ENCODE results near the gene MTARC1.

Gene MTARC1

DNA sequence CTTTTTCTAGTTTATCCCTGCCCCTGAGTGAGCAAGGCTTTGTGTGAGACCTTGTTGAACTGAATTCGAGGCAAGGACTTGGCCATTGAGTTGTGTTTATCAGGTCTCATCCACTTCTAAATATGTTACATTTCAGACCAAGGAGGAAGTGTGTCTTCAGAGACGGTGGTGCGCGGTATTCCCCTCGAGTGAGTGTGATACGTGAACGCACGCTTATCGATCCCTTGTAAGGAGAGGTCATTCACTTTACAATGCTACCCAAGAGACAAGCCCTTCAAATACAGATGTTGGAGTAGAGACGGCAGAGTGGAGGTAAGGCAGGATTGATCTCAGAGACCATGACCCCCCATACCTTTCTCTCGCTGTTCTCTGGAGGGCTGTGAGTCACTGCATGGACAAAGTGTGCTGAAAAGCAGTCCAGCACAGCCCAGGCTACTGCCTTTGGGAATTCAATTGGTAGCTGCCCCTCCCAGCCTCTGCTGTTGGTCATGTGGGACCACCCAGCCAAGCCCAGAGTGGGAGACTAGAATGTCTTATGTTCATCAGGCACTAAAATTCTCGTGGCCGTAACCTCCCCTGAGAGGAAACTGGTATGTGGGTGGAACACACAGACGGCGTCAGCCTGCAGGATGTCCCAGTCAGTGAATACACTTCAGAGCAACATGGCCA is 16.3 kb upstream of the MTARC1 start:
- no peak for DNase-seq (ENCODE audit: low read depth)

DNA sequence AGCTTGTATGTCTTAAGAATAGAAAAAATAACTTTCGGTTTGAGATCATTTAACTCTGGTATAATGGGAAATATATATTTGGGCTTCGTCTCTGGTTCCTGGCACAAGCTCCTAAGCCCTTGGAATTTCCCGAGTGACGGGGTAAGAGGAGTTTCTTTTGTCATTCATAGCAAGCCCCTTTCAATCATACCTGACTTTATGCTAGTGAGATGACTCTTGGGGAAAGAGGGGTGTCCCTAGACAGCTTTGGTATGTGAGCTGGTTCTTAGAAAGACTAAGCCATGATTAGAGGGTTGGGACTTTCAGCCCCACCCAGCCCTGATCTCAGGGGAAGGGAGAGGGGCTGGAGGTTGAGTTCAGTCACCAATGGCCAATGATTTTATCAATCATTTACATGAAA is 13.9 kb upstream of the MTARC1 start:
- no peak for DNase-seq (ENCODE audit: low read depth)

DNA sequence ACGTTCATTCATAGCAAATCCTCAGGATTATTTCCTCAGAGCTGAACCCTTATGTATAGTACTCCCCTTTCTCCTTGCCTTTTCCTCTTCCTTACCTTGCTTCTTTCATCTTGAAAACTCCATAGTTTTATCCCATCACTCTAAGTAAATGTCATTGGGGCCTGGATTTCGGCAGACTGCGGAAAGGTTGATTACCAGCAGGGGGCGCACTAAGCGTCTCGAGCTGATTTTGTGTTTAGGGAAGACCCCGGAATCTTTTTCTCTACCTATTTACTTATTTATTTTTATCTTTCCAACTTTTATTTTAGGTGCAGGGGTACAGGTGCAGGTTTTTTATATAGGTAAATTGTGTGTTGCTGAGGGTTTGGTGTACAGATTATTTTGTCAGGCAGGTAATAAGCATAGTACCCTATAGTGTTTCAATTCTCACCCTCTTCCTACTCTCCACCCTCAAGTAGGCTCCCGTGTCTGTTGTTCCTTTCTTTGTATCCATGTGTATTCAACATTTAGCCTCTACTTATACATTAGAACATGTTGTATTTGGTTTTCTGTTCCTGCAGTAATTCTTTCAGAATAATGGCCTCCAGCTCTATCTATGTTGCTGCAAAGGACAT is 11.4 kb upstream of the MTARC1 start:
- peak; percentile 46 for DNase-seq (ENCODE audit: low read depth)

DNA sequence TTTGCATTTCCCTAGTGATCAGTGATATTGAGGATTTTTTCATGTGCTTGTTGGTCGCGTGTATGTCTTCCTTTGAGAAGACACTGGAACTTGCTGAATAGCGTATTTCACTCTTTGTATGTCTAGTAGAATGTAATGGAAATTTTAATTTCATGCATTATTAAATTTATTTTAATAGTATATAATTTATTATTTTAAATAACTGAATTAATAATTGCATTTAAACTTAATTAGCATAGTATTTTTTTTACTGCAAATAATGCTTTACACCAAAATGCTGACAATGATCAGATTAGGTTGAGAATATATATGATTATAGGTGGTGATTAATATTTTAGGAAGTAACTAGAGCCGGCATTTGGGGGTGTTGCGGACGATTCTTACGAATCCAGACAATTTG is 10.5 kb upstream of the MTARC1 start:
- no peak for DNase-seq (ENCODE audit: low read depth)

DNA sequence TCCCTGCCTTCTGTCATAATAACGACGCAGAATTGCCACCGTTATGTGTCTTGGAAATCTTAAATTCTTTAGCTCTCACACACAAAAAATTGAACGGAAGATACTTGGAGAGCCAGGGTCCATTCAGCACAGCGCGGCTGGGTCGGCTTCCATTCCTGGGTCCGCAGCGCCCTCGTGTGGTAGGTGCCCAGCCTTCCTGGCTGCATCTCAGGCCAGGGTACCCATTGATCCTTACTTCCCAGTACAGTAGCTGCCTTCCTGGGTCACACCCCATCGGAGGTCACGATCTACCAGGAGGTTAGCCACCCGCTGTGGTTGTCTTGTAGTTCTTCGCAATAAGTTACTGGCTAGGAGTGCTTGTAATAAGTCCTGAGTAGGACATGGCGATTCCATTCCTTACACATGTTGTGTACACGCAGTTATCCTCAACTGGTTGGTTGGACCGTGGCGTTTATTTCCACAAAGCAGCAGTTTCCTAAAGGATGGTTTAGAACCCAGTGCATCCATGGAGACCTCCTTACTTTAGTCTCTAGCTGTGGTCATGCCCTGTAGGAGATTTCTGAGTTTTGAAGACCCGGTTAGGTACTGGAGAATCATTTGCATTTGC is 9.9 kb upstream of the MTARC1 start:
- peak; percentile 78 for DNase-seq (ENCODE audit: low read depth)

DNA sequence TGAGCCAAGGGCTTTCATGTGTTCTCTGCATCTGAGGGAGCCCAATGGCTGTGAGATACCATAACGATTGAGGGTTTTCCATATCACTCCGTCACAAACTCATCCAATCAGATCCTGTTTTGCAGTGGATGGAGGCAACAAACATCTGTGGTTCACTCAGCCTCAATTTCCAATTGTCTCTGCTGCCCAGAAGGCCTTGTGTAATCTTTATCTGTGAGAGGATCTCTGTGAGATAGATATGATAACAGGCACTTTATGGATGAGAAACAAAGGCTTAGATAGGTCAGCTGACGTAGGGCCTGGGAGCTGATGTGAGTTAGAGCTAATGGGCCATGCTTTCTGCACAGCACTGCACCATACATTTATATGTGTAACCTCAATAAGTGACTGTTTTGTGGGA is 3.3 kb upstream of the MTARC1 start:
- no peak for DNase-seq (ENCODE audit: low read depth)

DNA sequence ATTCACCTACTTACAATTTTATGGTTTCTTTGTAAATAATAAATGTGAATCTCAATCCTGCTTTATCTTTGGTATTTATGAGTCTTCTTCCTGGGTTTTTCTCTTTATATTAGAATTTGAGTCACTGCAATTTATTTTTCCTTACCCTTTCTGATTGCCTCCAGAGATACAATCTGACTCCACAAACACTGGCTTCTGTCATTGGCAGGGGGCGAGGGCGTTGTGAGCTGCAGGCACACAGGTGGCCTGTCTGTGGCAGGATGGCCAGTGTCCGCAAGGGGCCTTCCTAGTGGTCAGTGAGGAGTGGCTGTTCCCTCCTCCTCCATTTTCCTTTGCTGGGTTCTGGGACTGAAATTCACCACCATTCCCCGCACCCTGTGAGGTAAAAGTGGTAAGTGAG is 2.0 kb upstream of the MTARC1 start:
- DNase-seq (ENCODE audit: low read depth): no peak

DNA sequence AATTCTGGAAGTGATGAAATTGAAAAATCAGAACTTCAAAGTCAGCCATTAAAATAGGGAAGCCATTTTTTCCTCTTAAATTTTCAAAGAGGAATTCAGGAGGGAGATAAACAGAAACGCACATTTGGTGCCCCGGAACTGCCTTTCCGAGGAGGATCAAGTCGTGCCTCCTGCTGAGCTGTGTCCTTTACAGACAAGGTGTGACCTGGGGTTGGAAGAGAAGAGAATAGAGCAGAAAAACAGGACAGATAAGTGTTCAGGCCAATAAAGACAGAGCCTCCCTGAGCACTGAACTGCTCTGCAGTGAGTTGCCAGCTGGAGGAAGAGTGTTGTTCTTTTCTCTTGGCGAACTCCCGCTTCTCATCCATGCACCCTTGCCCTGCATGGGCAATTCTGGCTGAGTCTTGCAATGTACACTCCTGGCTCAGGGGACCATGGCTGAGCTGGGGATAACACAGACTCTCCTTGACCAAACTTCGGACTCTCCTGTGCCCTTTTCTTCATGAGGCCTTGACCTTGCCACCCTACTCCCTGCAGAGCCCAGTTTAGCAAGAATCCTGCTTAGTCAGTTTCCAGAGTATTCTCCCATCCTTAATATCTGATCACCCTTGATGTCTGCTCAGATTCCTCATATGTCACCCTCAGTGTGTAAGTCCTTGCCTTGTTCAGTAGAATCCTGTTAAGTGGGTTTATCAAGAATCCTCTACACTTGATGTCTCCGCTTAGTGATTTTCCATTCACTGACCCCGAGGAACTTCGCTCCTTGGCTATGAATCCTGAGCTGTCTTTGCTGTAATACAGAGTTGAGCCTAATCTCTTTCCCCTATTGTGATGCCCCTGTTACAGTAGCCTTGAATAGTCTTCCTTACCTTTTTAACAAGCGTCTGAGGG is 1.3 kb upstream of the MTARC1 start:
- DNase-seq (ENCODE audit: low read depth): no peak

DNA sequence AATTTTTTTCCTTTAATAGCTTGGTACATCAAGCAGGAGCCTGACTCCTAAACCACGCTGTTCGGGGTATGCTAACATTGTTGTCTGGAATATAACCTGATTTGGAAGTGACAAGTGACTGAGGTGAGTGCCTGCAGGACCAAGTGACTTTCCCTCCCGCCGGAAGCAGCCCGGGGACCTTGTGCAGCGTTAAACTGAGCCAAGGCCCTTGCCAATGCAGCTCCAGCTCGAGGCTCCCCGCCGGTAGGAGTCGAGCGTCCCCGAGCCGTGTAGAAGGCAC is 716 bp upstream of the MTARC1 start:
- DNase-seq (ENCODE audit: low read depth): no peak

DNA sequence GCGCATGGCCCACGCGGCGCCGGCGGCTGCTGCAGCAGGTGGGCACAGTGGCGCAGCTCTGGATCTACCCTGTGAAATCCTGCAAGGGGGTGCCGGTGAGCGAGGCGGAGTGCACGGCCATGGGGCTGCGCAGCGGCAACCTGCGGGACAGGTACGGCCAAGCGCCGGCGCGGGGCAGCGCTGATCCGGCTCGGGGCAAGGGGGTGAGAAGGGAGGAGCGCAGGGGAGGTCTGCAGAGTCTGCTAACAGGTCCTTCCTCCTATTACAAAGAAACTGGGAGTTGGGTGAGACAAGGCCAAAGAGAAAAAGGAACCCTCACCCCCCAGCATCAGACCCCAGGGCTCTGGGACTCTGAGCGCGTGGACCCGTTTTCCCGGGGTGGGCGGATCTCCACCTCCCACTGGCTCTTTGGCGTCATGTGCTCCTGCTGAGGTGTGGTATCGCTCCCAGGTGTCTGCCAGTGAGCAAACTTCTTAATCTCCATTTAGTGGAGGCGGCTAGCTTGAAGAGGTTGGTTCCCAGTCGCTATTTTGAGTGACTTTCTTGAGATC is 431 bp downstream of the MTARC1 start:
- DNase-seq (ENCODE audit: low read depth): peak; percentile 3

DNA sequence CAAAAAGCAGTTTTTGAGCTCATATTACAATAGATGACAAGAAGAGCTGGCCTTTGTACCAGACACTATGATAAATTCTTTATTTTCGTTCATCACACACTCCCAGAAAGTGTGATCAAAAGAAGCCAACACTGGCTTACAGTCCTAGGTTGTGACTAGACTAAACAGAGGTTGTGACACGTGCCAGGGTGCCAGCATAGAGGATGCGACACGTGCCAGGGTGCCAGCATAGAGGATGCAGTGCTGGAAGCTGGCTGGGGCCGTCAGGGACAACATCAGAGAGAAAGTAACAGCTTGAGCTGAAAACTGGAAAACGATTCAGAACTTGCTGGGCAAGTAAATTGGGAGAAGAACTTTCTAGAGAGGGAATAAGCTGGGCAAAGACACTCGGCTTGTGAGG is 2.2 kb downstream of the MTARC1 start:
- DNase-seq (ENCODE audit: low read depth): no peak

DNA sequence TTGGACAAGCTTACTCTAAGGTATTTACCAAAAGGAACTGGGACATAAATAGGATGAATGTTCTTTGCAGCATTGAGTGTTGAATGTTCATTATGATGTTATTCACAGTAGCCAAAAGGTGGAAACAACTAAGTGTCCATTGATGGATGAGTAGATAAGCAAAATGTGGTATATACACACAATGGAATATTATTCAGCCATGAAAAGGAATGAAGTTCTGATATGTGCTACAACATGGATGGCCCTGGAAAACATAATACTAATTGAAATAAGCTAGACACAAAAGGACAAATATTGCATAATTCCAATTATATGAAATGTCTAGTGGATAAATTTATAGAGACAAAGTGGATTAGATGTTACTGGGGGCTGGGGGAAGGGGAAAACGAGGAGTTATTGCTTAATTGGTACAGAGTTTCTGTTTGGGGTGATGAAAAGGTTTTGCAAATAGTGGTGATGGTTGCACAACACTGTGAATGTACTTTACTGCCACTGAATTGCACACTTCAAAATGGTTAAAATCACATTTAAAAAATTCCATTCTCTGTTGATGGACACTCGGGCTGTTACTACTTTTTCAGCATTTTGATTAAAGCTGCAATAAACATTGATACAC is 2.9 kb downstream of the MTARC1 start:
- DNase-seq (ENCODE audit: low read depth): no peak

DNA sequence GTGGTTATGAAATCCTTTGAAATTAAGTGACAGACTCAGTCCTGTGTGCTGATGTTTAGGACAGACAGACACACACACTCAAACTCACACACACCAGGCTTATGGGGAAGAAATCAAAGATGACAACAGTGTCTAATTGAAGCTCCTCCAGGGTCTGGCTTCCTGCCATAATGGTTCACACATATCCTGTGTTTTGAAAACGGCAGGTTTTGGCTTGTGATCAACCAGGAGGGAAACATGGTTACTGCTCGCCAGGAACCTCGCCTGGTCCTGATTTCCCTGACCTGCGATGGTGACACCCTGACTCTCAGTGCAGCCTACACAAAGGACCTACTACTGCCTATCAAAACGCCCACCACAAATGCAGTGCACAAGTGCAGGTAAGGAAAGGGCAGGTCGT is 4.6 kb downstream of the MTARC1 start:
- peak; percentile 20 for DNase-seq (ENCODE audit: low read depth)

DNA sequence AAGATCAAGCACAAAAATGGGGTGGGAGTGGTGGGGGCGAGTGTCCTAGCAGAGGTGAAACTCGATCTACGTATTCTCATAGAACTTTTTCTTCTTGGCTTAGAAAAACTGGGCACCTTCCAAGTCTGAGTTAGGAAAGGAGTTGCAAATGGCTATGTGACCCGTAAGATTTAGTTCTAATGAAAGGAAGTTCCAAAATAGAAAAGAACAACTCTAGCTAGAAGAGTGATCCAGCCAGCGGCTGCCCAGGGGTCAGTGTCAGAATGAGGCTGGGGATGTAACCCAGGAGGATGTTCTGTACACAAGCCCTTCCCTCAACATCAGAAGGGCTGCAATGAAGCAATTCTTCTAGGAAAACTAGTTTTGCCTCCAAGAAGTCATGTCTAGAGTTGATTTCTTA is 5.2 kb downstream of the MTARC1 start:
- DNase-seq (ENCODE audit: low read depth): no peak

DNA sequence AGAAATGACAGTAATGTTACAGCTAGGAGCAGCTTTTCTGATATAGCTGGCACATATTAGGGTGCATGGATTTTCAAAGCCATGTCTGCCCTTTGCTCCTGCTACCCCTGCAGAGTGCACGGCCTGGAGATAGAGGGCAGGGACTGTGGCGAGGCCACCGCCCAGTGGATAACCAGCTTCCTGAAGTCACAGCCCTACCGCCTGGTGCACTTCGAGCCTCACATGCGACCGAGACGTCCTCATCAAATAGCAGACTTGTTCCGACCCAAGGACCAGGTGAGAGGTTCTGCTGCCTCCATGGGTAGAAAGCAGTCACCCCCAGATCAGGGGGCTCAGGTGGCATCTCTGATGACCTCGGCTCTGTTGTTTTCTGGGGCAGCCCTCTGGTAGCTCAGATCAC is 9.8 kb downstream of the MTARC1 start:
- DNase-seq (ENCODE audit: low read depth): no peak

DNA sequence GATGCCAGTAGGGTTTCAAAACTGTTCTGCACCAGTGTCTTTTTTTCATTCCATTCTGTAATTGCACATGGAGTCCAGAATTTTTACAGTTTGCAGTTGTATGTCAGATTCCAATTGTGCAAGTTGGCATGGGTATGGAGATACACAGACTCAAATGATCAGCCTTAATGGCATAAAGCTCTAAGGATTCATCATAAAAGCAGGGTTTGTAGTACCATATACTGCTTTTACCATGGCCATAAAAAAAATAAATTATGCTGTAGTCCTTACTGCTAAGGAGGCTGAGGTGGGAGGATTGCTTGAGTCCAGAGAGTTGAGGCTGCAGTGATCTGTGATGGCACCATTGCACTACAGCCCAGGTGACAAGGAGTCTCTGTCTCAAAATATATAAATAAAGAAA is 10.3 kb downstream of the MTARC1 start:
- DNase-seq (ENCODE audit: low read depth): no peak

DNA sequence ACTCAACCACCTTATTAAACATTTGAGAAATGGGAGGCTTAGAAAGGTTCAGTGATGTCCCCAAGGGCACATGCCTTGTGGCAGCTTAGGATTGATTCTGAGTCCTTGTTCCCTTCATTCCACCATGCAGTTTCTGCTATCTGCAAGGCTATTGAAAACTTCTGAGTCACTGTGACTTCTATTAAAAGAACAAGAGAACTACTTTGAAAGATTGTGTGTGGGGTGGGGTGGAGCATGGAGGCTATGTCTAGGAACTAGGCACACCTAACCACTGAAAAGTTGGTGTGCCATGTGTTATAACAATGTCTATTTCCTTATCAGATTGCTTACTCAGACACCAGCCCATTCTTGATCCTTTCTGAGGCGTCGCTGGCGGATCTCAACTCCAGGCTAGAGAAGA is 10.8 kb downstream of the MTARC1 start:
- no peak for DNase-seq (ENCODE audit: low read depth)

DNA sequence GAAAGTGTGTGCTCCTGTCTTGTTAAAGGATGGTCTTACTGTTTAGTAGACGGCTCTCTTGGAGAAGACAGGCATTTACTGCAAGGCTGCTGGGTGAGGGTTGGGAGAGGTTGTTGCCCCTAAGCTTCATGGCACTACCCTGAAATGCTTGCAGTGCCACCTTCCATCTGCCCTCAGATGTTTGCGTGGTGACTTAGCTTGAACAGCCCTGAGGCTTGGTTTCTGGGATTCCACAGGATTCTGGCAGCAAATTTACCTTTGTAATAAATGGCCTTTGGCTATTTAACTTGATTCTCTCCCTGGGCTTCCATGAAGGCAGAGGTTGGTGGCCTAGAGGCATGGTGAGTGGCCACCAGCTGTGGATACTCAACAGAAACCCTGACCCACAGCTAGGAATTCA is 11.6 kb downstream of the MTARC1 start:
- DNase-seq (ENCODE audit: low read depth): no peak

DNA sequence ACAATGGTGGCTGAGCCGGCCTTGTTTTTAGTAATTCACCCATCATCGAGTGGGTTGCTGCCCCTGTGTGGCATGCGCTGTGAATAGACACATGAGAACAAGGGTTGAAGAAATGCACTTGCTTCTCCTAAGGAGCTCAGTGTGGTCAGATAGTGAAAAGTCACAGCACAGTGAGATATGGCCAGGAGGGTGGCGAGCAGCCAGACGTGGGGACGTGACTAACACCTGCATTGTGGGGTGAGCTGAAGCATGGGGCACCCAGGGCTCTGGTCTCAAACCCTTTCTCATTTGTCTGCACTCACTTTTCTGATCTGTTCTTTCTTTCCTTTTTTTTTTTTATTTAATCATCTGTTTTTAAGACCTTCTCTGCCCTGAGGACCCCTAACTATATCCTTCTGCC is 13.5 kb downstream of the MTARC1 start:
- no peak for DNase-seq (ENCODE audit: low read depth)

DNA sequence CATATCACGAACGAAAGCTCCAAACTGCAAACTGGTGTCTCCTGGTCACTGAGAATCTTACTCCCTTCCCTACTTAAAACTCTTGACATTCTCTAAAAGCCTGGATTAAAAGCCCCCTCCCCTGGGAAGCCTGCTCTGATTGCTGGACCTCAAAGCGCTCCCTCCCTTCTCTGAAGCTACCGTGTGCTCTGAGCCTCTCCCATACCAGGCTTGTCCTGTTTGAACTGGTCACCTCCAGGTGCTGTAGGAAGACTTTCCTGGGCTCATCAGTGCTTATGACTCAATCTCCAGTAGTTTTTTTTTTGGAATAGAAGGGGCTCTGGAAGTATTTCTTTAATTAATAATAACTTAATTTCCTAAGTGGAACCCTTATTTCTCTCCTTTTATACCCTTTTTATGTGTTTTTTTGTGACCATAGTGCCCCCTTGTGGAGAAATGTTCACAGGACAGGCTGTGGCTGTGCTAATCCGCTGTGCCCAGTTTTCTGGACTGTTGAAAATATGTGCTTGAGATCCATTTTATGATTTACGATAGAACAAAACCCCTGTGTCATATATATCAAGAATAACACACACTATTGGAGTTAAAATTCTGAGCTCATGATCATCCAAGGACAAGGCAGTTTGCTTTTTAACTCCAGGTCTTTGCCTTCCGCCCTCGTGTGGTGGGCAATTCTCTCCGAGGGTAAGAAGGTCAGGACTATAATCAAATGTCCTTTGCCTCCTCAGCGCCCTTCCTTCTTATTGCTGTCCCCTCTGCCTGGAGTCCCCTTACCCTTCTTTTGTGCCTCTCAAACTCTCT is 16.9 kb downstream of the MTARC1 start:
- peak; percentile 47 for DNase-seq (ENCODE audit: low read depth)

DNA sequence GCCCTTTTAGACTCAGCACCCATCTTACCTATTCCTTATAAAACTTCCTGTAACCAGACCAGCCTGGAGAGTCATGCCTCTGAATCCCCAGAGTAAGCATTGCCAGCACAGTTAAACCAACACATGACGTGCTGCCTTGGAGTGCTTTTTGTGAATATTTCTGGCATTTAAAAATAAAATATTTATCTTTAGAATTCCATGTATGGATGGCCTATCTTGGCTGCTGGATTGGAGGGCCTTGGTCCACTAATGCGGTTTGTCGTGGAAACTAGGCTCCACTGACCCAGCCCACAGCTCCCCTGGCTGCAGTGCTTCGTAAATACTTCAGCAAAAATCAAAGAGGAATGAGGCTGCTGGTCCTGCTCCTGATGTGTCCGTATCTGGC is 17.5 kb downstream of the MTARC1 start:
- no peak for DNase-seq (ENCODE audit: low read depth)

DNA sequence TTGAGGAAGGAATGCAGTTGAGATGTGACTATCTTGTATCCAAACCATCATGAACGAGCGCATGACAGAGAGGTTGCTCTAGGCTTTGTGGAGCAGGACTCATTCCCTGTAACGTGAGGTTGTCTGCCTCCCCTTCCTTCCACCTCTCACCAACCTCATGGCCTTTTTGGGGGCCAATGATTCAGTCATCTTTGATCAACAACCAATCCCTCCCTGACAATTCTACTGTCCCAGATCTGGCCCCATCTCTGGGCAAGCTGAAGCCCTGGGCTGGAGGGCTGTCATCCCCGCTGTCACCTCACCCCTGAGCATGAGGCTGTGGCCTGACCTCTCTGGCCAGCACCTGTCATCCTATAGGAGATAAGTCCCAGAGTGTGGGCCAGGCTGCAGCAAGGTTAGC is 19.7 kb downstream of the MTARC1 start:
- DNase-seq (ENCODE audit: low read depth): no peak

Measured in ELR (cell line).